ENCODE results near the gene DSEL. TPM values are rescaled to one million over a fixed set of nuclear protein-coding genes. Genes with fewer than 3 reads are reported as not detected.

DSEL gene
- total RNA-seq, 1 donor from 2014 or later = 2.7 TPM

DNA sequence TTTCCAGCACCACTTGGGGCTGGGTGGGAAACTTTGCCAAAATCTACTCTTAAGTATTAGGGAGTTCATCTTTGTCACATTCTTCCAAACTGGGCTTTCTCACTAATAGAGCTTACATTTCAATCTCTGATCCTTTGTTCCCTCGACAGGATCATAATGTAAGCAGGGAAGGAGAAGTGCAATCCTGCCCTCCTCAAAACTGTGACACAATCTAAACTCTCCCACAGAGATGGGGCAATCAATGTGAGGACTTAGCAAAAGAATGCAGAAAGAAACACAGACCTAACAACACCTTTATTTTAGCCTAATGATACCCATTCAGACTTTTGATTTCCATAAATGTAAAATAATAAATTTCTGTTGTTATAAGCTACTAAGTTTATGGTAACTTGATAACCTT is 40.8 kb downstream of the DSEL start:
- Mint-ChIP-seq H3K4me1 (no peaks in the 10 kb centered on the region), H3K36me3 (ENCODE audit: low read depth) (no peaks in the 10 kb centered on the region), H3K9me3 (no peaks in the 10 kb centered on the region), H3K27ac (ENCODE audit: unreplicated experiment) (no peak overlapping the region), H3K4me3 (no peak overlapping the region), H3K27me3 (ENCODE audit: low read depth) (no peaks in the 10 kb centered on the region)
- no peak for TF ChIP-seq CTCF (conservative IDR thresholded peaks at IDR 0.05)
- DNase-seq (ENCODE audit: low read depth, low spot score) = no peak

GRCh38 chr18:67468038-67468437 is 48.5 kb downstream of the DSEL start:
- H3K27me3 Mint-ChIP-seq (ENCODE audit: low read depth) = no peaks in the 10 kb centered on the region
- H3K9me3 Mint-ChIP-seq = peaks cover 6% of the 10 kb centered on the region
- no peak for TF ChIP-seq CTCF (conservative IDR thresholded peaks at IDR 0.05)
- peaks cover 4% of the 10 kb centered on the region for H3K4me1 Mint-ChIP-seq
- H3K27ac Mint-ChIP-seq (ENCODE audit: unreplicated experiment) = no peak overlapping the region
- DNase-seq (ENCODE audit: low read depth, low spot score) = no peak
- no peak overlapping the region for H3K4me3 Mint-ChIP-seq
- H3K36me3 Mint-ChIP-seq (ENCODE audit: low read depth) = peaks cover 2% of the 10 kb centered on the region

- H3K27ac Mint-ChIP-seq (ENCODE audit: unreplicated experiment) = no peak overlapping the region
- no peak for DNase-seq (ENCODE audit: low read depth, low spot score)
- H3K27me3 Mint-ChIP-seq (ENCODE audit: low read depth) = no peaks in the 10 kb centered on the region
- H3K9me3 Mint-ChIP-seq = peaks cover 6% of the 10 kb centered on the region
- peaks cover 2% of the 10 kb centered on the region for H3K36me3 Mint-ChIP-seq (ENCODE audit: low read depth)
- TF ChIP-seq CTCF (conservative IDR thresholded peaks at IDR 0.05) = no peak
- peaks cover 4% of the 10 kb centered on the region for H3K4me1 Mint-ChIP-seq
- no peak overlapping the region for H3K4me3 Mint-ChIP-seq
These were observed 49.3 kb downstream of the DSEL start for GRCh38 chr18:67467188-67467587.

- DNase-seq (ENCODE audit: low read depth, low spot score) = no peak
- H3K27ac Mint-ChIP-seq (ENCODE audit: unreplicated experiment) = no peak overlapping the region
- H3K36me3 Mint-ChIP-seq (ENCODE audit: low read depth) = peaks cover 2% of the 10 kb centered on the region
- no peak for TF ChIP-seq CTCF (conservative IDR thresholded peaks at IDR 0.05)
- H3K9me3 Mint-ChIP-seq = peaks cover 17% of the 10 kb centered on the region
- H3K4me1 Mint-ChIP-seq = peaks cover 4% of the 10 kb centered on the region
- H3K27me3 Mint-ChIP-seq (ENCODE audit: low read depth) = no peaks in the 10 kb centered on the region
- no peak overlapping the region for H3K4me3 Mint-ChIP-seq
These were observed 52.0 kb downstream of the DSEL start for GRCh38 chr18:67464499-67464898.

- H3K9me3 Mint-ChIP-seq = peaks cover 17% of the 10 kb centered on the region
- no peaks in the 10 kb centered on the region for H3K27me3 Mint-ChIP-seq (ENCODE audit: low read depth)
- H3K36me3 Mint-ChIP-seq (ENCODE audit: low read depth) = peaks cover 2% of the 10 kb centered on the region
- peaks cover 4% of the 10 kb centered on the region for H3K4me1 Mint-ChIP-seq
- no peak overlapping the region for H3K4me3 Mint-ChIP-seq
- TF ChIP-seq CTCF (conservative IDR thresholded peaks at IDR 0.05) = peak; percentile 34
- no peak for DNase-seq (ENCODE audit: low read depth, low spot score)
- no peak overlapping the region for H3K27ac Mint-ChIP-seq (ENCODE audit: unreplicated experiment)
These were observed 52.7 kb downstream of the DSEL start for GRCh38 chr18:67463829-67464228.

DNA sequence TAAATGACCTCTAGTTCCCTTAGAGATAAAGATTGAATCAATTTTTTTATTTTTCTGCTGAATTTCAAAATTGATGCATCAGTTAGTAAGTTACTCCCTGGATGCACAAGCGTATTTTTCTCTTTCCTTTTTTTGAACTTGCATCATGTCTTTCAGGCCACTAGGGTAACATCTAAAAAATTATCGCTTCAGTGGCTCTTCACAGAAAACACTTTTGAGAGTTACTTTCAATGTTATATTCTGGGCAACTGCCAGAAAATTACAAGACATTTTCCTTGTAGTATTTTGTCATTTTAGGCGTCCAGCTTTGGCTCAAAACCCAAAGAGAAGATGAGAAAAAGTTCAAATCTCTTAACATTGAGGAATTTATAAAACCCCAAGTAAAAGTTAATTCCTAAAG is 59.8 kb downstream of the DSEL start:
- peak; percentile 41 for TF ChIP-seq CTCF (conservative IDR thresholded peaks at IDR 0.05)

More for the DNA sequence above, 59.8 kb downstream of the DSEL start:
- Mint-ChIP-seq H3K4me1 (peaks cover 6% of the 10 kb centered on the region), H3K4me3 (no peak overlapping the region), H3K9me3 (peaks cover 7% of the 10 kb centered on the region), H3K27me3 (ENCODE audit: low read depth) (no peaks in the 10 kb centered on the region), H3K27ac (ENCODE audit: unreplicated experiment) (no peak overlapping the region), H3K36me3 (ENCODE audit: low read depth) (peaks cover 2% of the 10 kb centered on the region)
- DNase-seq (ENCODE audit: low read depth, low spot score) = no peak

Measured in neural crest cell (in vitro differentiated cells).